ENCODE data around the gene KLF6.
"Not testable (repeated sequence)": the region's sequence is repeated elsewhere in the genome, so short reads cannot be mapped to it uniquely, and the experiment has no call there.

Gene KLF6

DNA sequence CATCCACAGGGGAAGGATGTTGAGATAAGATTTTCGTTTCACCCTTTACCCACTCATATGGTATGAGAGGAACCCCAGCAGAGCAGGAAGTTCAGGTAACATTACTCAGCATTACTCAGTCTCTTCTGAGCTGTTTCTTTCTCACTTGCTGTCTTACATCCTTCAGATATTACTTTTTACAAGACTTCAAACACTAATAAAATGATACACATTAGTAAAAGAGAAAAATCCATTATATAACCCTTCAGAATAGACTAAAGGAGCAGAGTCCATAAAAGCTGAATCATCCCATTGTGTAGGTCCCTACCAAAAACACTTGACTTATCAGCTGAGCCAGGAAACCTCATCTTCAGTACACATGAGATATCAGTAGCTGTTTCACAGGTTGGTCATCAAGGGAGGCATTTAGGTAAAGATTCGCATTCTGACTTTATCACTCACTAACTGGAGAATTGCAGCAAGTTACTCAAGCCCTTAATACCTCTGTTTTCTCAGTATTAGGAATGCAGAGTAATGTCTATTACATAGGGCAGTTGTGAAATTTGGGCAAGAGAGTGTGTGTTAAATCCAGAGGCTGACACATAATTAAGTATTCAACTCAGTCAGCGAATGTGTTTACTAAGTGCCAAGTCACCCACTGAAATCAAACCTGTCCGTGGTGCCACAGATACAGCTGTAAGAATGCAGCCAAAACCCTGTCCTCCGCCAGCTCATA is 44.7 kb downstream of the KLF6 start:
- peaks cover 8 to 10% of the 10 kb centered on the region in 2 donors for H3K4me1 Mint-ChIP-seq
- H3K4me3 Mint-ChIP-seq = no peak overlapping the region
- ATAC-seq (replicated peaks) (peak in 1 of 2 donors; percentile 42), DNase-seq (no peak)
- H3K27me3 Mint-ChIP-seq = no peaks in the 10 kb centered on the region
- no peak overlapping the region for H3K27ac Mint-ChIP-seq
- no peaks in the 10 kb centered on the region for H3K9me3 Mint-ChIP-seq
- H3K36me3 Mint-ChIP-seq = no peaks in the 10 kb centered on the region

DNA sequence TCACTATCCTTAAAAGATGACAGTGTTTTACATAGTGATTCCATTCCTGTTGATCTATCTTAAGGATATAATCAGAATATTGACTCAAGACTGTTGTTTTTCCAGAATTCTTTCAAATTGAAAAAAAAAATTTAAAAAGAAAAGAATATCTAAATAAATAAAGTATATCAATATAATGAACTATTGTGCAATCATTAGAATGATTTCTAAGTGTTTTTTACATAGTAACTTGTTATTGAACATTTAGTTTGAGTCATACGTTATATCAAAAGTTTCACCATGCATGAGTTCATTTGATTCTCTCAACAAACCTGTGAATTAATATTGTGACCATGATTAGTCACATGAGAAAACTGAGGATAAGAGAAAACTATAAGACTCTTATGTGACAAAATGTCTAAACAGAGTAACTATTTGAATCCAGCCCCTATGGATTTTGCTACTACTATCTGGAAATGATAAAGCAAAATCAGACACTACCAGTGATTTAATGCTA is 46.1 kb downstream of the KLF6 start:
- H3K27ac Mint-ChIP-seq = no peak overlapping the region
- no peaks in the 10 kb centered on the region for H3K9me3 Mint-ChIP-seq
- H3K4me1 Mint-ChIP-seq = peaks cover 12% of the 10 kb centered on the region in 2 donors
- ATAC-seq (replicated peaks) (no peak), DNase-seq (no peak)
- no peaks in the 10 kb centered on the region for H3K36me3 Mint-ChIP-seq
- H3K27me3 Mint-ChIP-seq = no peaks in the 10 kb centered on the region
- H3K4me3 Mint-ChIP-seq = no peak overlapping the region

- peak overlapping the region; percentile 21 for H3K27ac Mint-ChIP-seq
- ATAC-seq (replicated peaks) = no peak
- H3K9me3 Mint-ChIP-seq = no peaks in the 10 kb centered on the region
- no peak overlapping the region for H3K4me3 Mint-ChIP-seq
- H3K4me1 Mint-ChIP-seq = peaks cover 12% of the 10 kb centered on the region in 2 donors
- H3K27me3 Mint-ChIP-seq = no peaks in the 10 kb centered on the region
- H3K36me3 Mint-ChIP-seq = no peaks in the 10 kb centered on the region
- no peak for DNase-seq
Measured at GRCh38 chr10:3737864-3738263, 47.1 kb downstream of the KLF6 start.

DNA sequence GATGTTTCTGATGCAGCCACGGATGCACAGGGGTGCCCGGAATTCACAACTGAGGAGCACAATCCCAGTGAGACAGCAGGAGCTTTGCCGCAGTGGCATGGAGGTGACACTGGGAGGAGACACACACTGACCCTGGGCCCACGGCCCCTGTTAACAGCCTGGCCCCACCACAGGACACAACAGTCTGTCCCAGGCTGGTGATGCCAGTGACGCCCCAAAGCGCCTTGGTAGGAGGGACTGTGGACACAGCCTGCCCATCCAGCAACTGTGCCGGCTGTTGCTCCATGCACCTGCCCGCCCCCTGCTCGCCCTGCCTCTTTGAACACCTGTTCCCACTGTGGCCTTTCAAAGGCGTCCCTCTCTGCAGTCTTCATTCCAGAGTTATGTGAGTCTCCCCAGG is 49.8 kb downstream of the KLF6 start:
- Mint-ChIP-seq H3K9me3 (peaks cover 4 to 6% of the 10 kb centered on the region in 2 donors), H3K27ac (peak overlapping the region; percentile 81), H3K4me1 (peaks cover 9 to 10% of the 10 kb centered on the region in 2 donors), H3K4me3 (no peak overlapping the region), H3K36me3 (peaks cover 4 to 6% of the 10 kb centered on the region in 2 donors), H3K27me3 (no peaks in the 10 kb centered on the region)
- DNase-seq (no peak), ATAC-seq (replicated peaks) (no peak)

DNA sequence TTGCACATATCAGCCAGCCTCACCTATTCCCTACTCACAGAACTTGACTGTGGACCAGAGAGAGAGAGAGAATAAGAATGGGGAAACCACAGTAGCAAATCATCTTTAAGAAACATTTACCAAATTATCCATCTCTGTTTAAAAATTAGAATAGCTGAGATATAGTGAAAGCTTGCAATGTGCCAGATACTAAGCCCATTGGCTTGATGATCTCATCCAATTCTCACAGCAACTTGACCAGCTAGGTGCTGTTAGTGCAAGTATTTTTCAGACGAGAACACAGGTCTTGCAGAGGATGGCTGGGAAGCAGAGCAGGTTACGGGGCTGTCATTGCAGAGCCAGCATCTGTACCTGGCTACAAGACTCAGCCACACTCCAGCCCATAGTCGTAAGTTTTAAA is 50.9 kb downstream of the KLF6 start:
- Mint-ChIP-seq H3K36me3 (peaks cover 4 to 6% of the 10 kb centered on the region in 2 donors), H3K4me1 (peaks cover 6 to 12% of the 10 kb centered on the region in 2 donors), H3K9me3 (peaks cover 4 to 6% of the 10 kb centered on the region in 2 donors), H3K27ac (peak overlapping the region; percentile 62), H3K27me3 (no peaks in the 10 kb centered on the region), H3K4me3 (no peak overlapping the region)
- DNase-seq (no peak), ATAC-seq (replicated peaks) (peak in 1 of 2 donors; percentile 20)

GRCh38 chr10:3732183-3732582 is 52.8 kb downstream of the KLF6 start:
- not testable (repeated sequence) for H3K27me3 Mint-ChIP-seq; H3K36me3 Mint-ChIP-seq; H3K9me3 Mint-ChIP-seq; ATAC-seq (replicated peaks); DNase-seq; H3K4me3 Mint-ChIP-seq; H3K4me1 Mint-ChIP-seq; H3K27ac Mint-ChIP-seq

DNA sequence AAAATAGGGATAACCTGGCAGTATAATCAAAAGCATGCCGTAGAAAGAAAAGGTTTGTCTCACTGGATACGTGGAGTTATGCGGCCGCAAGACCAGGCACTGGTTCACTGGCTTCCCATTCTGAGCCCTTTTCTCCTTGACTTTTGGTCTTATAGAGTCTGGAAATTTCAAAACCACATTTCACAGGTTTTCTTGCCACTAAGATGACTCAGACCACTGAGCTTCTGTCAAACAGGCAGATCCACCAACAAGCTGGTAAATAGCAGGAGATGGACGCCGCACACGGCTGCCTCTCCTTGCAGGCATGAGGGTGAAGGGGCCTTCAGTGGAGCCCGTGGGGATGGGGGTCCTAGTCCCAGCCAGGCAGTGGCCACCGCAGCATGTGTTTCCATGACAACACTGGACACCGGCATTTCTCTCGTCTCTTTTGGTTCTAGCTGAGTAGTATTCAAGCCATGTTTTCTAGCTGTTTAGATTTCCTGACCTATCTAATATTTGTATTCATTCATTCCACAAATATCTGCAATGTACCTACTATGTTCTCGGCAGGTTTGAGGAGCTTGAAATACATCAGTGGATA is 55.5 kb downstream of the KLF6 start:
- ATAC-seq (replicated peaks) (peak; percentile 34 to 53), DNase-seq (no peak)
- Mint-ChIP-seq H3K27me3 (peaks cover 5 to 6% of the 10 kb centered on the region in 2 donors), H3K9me3 (peaks cover 4 to 6% of the 10 kb centered on the region in 2 donors), H3K4me1 (peaks cover 0 to 4% of the 10 kb centered on the region in 2 donors), H3K36me3 (peaks cover 4 to 6% of the 10 kb centered on the region in 2 donors), H3K4me3 (no peak overlapping the region), H3K27ac (no peak overlapping the region)

DNA sequence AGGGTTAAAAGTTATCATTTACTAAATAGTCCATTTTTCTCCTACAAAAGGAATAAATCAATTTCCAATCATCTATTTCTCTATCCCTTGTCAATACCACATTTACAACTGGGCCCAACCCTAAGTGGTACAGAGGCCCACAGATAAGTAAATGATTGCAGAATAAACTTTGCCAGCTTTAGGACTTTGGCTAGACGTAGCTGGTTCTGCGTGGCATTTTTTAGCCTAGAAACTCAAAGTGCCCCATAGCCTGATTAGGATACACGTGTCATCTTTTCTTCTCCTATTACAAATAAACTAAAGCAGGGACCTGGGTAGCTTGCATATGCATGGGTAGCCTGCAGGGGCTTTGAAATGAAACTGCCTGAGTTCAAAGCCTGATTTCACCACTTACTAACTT is 56.4 kb downstream of the KLF6 start:
- H3K27me3 Mint-ChIP-seq = peaks cover 5 to 6% of the 10 kb centered on the region in 2 donors
- peaks cover 4 to 6% of the 10 kb centered on the region in 2 donors for H3K9me3 Mint-ChIP-seq
- ATAC-seq (replicated peaks) (no peak), DNase-seq (no peak)
- H3K4me3 Mint-ChIP-seq = no peak overlapping the region
- H3K36me3 Mint-ChIP-seq = peaks cover 4 to 6% of the 10 kb centered on the region in 2 donors
- no peak overlapping the region for H3K27ac Mint-ChIP-seq
- peaks cover 0 to 3% of the 10 kb centered on the region in 2 donors for H3K4me1 Mint-ChIP-seq

GRCh38 chr10:3727268-3727667 is 57.7 kb downstream of the KLF6 start:
- H3K27me3 Mint-ChIP-seq = peaks cover 5 to 6% of the 10 kb centered on the region in 2 donors
- DNase-seq (no peak), ATAC-seq (replicated peaks) (no peak)
- no peak overlapping the region for H3K27ac Mint-ChIP-seq
- H3K36me3 Mint-ChIP-seq = peaks cover 1 to 3% of the 10 kb centered on the region in 2 donors
- H3K9me3 Mint-ChIP-seq = peaks cover 1 to 3% of the 10 kb centered on the region in 2 donors
- H3K4me1 Mint-ChIP-seq = peaks cover 0 to 3% of the 10 kb centered on the region in 2 donors
- H3K4me3 Mint-ChIP-seq = no peak overlapping the region

Data from stimulated activated naive B cell treated with anti-CD40 and anti-IgM and Interleukin-4, amounts not matched to agents 10 μg/mL and 1 μg/mL and 100 μg/mL, for 72 hours (primary cell).